Dedifferentiated amniotic fluid mesenchymal stem cell (primary cell): ENCODE results near the gene SYTL1.
"Not testable (repeated sequence)": the region's sequence is repeated elsewhere in the genome, so short reads cannot be mapped to it uniquely, and the experiment has no call there.

Experiments used
- DNase-seq: peaks from one replicate; pipeline ENCODE4 v3.0.0-alpha.2; 2016; ENCODE audit errors: extremely low spot score

Gene SYTL1

DNA sequence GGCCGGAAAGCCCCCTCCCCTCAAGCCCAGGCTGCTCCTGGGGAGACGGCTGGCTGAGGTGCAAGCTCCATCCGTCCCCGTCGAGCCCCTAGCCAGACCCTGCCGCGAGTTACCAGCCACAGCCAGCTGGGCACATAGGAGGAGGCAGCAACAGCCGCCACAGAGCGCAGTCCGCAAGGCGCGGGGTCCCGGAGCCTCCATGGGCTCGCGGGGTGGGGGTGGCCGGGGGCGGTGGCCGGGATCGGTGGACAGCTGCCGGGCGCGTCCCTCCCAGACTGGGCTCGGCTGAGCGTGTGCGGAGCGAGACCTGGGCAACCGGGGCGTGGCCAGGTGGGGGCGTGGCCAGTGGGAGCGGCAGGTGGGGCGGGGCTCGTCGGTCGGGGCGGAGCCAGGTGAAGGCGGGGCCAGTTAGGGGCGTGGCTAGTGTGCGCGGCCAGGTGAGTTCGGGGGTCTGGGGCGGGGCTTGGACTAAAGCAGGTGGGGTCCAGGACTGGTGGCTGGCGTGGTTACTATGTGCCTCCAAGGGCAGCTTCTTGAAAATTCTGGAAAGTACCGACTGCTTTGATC is 41.3 kb downstream of the SYTL1 start, which contains the start of gene CD164L2:
TSS of gene CD164L2 (minus strand) at position 295 of the 567 bp plus-strand sequence. CDS start at position 201, 94 bp downstream.
- no peak for DNase-seq

DNA sequence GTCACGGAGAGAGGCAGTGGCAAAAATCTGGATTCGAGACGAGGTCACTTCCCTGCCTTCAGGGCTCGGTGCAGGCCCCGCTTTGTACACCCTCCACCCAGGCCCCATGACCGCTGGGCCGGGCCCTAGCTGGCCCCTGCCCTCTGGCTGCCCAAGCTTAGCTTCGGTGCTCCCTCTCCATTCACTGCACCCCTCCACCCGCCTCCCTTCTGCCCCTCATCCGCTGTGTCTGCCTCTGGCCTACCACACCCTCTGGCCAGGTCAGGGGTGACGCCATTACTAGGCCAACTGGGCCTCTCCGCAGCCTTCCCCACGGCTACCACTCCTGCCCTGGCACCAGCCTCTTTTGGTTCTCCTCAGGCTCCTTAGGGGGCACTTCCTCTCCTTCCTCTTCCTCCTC is 41.8 kb downstream of the SYTL1 start:
- no peak for DNase-seq

DNA sequence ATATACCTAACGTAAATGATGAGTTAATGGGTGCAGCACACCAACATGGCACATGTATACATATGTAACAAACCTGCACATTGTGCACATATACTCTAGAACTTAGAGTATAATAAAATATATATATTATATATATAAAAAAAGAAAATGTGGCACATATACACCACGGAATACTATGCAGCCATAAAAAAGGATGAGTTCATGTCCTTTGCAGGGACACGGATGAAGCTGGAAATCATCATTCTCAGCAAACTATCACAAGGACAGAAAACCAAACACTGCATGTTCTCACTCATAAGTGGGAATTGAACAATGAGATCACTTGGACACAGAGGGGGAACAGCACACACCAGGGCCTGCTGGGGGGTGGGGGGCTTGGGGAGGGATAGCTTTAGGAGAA is 43.0 kb downstream of the SYTL1 start:
- DNase-seq, result not testable (repeated sequence)

DNA sequence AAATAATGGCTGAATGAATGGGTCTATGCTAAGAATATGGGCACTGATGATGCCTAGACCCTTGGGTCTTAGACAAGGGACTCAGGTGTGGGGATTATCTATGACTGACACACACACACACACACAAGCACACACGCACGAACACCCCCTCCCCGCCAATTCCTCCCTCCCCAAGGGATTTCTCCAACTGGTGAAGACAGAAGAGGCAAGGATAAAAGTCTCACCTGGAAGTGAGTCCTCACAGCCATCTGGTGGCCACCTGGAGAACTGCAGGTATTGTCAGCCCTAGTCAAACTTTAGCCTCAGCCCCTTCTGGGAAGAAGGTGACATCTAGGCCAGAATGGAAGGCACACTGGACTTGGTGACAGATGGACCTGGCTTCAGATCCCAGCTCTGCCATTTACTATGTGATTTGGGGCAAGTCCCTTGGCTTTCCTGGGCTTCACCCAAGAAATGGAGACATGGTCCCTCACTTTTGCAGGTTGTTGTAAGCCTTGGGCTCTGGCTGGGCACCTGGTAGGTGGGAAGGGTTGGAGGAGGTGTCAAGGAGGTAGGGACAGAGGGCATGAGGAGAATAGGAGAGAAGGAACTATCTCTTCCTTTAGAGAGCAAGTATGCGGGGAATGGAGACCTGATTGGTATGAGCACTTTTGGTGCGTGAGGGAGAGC is 46.6 kb downstream of the SYTL1 start:
- DNase-seq, result no peak

DNA sequence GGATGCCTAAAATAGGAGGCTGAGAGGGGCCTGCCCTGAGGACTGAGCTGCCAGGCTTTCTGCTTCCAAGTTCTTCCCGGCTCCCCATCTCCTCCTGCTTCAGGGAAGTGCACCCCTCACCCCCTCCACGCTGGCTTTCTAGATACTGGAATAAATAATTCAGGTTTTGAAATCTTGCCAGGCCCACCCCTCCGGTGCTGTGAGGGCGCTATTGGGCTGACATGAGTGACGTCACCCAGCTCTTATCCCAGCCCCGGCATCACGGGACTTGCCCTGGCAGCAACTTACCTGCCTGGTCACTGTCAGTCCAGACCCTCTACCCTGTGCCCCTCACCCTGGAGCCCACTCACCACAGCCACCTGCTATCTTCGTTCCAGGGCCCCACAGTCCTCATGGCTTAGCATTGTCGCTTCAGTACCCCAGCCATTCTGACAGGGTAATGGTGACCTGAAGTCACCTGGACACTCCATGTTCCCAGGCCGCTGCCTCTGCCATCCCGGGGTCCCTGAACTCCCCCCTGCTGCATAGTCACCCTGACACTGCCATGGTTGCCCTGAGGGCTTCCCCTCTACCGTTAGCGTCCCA is 49.8 kb downstream of the SYTL1 start:
- no peak for DNase-seq

DNA sequence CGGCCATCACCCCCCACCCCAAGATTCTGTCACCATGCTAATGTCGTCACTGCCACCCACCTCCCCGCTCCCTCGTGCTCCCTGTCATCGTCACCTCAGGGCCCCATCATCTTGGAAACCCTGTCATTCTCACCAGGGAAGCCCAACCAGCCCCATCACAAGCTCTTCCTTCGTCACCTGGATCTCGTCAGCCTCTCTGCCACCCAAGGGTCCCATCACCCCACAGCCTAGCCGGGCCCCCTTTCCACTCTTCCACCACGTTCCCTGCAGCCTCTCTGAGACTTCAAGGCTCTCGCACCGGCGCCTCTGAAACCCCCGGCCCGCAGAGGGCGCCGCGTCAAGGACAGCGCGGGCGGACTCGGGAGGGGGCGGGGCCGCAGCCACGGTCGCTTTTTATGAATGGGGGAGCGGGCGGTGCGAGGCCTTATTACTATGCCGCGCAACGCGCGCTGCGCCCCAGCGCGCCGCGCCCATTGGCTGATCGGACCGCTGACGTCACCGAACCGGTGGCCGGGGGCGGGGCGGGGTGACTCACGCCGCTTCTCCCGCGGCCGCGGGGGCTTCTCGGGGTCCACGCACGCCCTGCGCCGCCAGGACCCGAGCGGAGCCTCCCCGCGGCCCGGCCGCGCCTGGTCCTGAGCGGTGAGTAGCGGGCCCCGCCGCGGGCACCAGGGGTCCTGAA is 50.4 kb downstream of the SYTL1 start, which contains the start of gene GPR3:
TSS of gene GPR3 (plus strand) at position 527 of the 682 bp plus-strand sequence. CDS start 1,177 bp downstream, outside the sequence.
- DNase-seq, result peak; percentile 64

DNA sequence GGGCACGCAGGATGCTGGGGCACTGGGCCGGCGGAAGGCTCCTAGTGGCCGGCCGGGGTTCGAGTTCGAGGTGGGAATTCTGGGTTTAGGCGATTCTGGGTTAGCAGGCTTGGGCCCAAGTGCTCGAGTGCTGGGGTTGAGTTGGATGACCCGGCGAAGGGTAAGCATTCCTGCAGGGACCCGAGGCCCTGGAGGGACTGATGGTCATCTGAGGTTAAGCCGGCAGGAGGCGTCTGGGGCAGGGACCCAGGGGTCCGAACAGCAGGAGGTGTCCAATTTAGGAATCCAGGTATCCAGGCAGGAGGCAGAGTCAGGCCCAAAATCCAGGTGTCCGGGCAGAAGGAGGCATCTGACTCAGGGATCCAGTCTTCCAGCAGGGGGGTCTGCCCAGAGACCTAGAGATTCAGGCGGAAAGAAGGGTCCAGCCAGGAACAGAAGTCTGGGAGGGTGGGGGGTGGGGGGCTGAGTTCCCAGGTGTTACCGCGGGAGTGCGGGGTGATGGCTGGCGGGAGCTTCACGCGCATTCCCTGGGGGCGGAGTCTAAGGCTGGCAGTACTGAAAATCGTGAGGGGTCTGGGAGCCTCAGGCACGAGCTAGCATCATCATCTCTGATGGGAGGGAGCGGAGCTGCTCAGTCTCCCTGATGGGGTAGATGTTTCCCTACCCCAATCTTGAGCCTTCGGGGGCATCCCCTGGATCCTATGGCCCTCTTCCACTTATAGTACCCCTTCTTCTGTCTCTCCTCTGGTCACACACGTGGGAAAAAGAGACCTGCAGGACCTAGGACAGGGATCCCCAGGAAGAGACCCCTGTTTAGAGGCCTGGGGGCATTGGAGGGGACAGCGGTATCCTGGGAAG is 51.2 kb downstream of the SYTL1 start:
- no peak for DNase-seq

DNA sequence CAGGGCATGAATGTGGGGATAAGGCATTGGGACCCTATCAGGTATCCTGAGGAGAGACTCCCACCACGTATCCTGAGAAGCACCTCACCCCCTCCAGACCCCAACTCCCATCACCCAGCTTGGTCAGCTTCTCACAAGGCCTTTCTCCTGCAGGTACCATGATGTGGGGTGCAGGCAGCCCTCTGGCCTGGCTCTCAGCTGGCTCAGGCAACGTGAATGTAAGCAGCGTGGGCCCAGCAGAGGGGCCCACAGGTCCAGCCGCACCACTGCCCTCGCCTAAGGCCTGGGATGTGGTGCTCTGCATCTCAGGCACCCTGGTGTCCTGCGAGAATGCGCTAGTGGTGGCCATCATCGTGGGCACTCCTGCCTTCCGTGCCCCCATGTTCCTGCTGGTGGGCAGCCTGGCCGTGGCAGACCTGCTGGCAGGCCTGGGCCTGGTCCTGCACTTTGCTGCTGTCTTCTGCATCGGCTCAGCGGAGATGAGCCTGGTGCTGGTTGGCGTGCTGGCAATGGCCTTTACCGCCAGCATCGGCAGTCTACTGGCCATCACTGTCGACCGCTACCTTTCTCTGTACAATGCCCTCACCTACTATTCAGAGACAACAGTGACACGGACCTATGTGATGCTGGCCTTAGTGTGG is 51.9 kb downstream of the SYTL1 start:
- no peak for DNase-seq

DNA sequence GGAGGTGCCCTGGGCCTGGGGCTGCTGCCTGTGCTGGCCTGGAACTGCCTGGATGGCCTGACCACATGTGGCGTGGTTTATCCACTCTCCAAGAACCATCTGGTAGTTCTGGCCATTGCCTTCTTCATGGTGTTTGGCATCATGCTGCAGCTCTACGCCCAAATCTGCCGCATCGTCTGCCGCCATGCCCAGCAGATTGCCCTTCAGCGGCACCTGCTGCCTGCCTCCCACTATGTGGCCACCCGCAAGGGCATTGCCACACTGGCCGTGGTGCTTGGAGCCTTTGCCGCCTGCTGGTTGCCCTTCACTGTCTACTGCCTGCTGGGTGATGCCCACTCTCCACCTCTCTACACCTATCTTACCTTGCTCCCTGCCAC is 52.4 kb downstream of the SYTL1 start:
- DNase-seq, result no peak

DNA sequence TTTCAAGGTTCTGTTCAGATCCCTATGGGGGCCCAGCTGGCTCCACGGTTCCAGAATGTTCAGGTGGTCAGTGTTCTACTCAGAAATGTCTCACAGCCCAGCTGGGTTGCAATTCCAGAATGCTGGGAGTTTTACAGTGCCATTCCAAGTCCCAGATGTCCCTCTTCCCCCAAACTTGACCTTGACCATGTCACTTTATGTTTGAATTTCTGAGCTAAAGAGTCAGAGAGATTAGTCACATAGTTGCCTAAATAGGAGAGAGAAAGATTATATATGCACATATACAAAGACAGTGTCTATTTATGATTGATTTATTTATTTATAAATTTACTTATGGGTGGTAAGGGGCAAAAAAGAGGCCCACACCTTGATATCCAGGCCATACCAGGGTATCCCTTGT is 53.1 kb downstream of the SYTL1 start:
- no peak for DNase-seq

DNA sequence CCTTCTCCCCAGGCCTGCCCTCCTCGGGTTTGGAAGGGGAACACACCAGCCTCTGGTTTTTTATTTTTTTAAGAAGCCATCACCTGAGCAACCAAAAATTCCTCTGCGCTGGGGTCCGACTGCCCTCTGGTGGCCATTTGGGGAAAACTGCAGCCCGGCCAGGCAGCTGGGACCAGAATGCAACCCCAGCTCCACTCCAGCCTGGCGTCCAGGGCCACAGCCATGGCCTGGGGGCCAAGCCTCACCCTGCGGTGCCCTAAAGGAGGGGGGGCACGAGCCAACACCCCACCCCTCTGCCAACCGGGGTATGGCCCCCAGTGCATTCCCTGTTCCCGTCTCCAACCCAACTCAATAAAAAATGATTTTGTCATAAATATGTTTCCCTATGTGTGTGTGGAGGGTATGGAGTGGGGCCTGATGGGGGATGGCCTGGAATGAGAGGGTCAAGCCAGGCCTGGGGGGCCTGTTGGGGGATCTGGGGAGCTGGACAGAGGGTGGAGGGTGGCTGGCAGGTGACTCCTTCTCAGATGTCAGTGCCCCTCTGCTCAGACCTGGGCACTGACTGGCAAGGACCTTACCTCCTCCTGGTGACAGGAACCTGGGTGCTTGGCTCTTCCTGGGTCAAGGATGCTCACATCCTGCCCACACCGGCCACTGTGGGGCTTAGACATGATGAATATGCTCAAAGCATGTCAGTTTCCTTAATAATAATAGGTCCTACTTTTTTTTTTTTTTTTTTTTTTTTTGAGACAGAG is 53.8 kb downstream of the SYTL1 start:
- peak; percentile 70 for DNase-seq

DNA sequence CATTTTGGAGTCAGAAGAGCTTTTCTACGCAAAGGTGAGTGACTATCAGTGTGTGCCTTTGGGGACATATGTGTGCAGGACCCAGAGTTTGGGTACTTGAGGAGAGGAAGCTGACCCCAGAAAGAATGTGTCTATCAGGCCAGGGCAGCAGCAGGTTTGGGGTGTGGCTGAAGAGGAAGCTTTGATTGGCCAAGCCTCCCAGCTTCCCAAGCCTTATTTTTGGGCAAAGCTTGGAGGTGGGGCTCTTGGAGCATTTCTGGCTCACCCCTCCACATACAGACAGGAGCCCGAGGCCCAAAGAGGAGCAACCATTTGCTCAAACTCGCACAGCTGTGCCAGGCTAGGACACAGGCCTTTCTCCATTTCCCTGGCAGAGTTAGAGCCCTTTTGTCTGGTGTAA is 55.3 kb downstream of the SYTL1 start:
- no peak for DNase-seq

DNA sequence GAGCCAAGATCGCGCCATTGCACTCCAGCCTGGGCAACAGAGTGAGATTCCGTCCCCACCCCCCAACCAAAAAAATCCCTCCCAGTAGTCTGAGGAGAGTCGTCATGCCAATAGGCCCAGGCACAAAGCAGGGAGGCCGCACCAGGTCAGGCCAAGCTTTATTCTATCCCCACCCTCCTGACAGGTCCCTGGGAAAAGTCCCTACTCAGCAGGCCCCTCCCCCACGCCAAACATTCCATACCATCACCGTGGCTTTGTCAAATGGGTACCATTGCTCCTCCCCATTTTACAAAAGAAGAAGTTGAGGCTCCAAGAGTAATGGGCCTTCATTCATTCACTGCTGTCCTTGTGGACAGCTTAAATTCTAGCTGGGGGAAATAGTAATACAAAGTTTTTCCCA is 55.9 kb downstream of the SYTL1 start:
- no peak for DNase-seq

DNA sequence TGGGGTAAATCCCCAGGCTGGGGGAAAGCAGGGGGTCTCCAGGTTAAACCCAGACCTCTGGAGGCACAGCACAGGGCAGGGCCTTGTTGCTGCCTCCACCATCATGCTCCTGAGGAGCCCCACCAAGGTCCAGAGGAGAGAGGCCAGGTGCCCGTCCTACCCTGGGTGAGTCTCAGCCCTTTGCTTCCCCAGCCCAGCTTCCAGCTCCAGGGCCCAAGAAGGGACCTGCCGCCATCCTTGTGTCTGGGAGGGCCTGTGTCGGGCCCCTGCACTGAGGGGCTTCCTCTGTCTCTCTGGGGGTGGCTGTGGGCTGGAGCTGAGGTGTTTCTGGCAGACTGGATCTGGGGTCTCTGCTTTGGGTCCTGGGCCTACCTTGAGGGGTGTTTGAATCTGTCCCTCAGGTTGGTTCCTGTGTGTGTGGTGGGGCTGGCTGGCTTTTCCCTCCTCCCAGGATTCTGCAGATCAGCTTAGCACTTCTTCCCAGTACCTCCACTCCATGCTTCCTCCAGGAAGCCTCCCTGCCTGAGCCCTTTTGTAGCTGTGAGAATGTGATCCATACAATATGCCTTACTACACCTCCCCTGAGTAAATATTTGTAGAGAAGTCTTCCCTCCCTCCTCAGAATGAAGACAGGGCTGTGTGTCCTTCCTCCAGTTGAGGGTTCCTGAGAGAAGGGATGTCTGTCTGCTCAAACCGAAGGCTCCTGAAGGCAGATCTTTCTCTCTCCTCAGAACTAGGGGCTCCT is 56.8 kb downstream of the SYTL1 start:
- no peak for DNase-seq

DNA sequence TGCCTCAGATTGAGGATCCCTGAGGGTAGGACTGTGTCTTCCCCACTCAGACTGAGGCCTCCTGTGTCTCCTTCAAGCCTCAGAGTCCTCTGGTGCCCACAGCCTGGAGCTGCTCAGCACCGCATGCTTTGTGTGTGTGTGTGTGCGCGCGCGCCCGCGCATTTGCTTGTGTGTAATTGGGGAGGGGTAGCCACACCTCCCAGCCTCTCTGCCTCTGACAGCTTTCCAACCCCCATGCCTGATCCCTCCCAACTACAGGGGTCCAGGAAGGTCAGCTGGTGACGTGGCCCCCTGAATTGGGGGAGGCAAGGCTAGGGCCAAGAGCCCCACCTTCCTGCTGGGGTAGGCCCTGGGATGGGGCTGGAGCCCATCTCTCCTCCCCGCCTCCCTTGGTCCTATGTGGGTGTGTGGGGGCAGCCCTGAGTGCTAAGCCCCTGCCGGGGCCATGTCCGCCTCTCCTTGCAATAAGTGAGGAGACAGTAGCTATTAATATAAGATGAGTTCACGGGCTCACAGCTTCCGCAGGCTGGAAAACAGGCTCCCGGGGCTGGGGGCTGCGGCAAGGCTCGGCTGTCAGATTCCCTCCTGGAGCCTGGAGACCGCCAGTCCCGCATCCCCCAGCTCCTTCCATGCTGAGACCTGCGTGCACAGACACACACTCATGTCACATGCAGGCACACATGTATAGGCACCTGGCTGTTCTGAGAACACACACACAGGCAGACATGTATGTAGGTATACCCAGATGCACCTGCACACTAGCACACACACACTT is 57.6 kb downstream of the SYTL1 start:
- DNase-seq, result no peak

DNA sequence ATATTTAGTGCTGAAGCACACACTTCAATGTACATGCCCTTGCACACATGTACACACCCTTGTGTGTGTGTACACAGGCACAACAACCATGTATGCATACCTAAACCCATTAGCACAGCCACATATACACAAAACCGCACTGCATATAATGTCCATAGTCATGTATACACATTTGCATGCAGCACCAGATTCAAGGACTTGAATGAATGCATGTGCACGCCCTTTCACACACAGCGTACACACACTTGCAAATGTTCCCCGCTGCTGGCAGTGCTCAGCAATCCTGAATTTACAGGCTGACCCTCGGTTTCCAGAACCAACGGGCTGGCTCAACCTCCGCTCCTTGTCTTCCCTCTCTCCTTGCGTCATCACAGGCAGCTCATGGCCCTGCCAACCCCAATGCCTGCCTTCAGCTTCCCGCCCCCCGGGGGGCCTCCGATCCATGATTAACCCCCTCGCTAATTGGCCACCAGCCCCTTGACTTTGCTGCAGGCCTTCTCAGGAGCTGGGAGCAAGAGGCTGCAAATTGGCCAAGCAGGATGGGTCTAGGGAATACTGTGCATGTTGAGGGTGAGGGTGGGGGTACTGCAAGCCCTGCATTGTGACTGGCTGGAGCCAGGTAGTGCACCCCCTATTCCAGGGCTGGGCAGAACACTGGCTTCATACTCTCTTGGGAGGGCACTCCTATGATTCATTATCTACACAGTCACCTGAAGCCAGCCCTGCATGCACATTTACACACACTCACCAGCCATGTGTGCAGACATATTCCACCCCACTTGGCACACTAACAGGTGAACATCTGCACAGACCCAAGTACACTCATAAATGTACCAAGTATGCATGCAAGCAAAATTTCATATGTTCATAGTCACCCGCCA is 58.5 kb downstream of the SYTL1 start:
- no peak for DNase-seq

DNA sequence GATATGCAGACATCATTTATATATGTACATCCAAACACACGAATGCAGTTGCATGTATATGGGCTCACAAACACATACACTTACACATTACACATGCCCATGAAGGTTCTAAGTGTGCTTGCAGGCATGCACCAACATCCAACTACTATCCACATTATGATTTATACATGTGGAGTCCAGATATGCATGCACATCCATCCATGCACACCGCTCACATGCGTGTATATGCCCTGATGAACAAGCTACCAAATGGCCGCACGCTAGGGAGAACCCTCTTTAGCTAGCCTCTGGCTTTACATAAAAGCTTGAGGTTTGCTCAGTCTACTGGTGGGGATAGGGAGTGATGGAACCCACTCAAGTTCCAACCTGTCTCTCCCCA is 59.1 kb downstream of the SYTL1 start:
- no peak for DNase-seq

DNA sequence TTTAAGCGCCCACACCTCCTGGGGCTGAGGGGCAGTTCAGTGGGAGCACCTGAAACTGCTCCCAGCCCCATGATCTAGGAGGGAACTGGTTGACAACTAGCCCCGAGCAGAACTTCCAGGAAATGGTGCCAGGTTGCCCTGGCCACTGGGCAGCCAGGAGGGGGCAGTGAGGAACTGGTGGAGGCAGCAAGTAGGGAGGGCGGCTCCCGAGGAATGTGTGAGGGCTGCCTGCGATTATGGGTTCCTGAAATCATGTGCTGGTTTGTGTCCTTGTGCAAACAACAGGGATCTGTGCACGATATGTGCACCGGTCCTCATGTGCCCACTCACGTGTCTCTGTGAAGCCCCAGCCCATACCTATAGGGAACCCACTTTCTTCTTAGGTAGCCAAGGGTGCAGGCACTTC is 60.5 kb downstream of the SYTL1 start:
- peak; percentile 40 for DNase-seq
